Naive thymus-derived CD4-positive, alpha-beta T cell (primary cell): ENCODE measurements around the gene NOM1. TPM values are rescaled to one million over a fixed set of nuclear protein-coding genes. Genes with fewer than 3 reads are reported as not detected.

ENCODE experiments used
- ATAC-seq: fragments of 150-1000 bp; cut with Tn5 transposase; 2 replicates; pipeline ENCODE4 v1.10.0; 2021; ENCODE audit warnings: mild to moderate bottlenecking, moderate library complexity
- CTCF ChIA-PET: fragments of 350-600 bp; sonication (Branson Sonifier 250); formaldehyde crosslinking; loops from one replicate; lab custom pipeline; 2021; ENCODE audit warnings: antibody characterized with exemption; lab: Charles Lee
- POLR2A ChIA-PET: fragments of 350-600 bp; sonication (Branson Sonifier 250); formaldehyde crosslinking; loops from one replicate; lab custom pipeline; 2021; ENCODE audit warnings: antibody characterized with exemption, inconsistent platforms; lab: Charles Lee
- DNase-seq, 9 donors: peaks; one replicate each; pipeline versions ENCODE4 v3.0.0 to v3.0.0-alpha.2; 2020 to 2022; ENCODE audit warnings: mixed read lengths in 1 of 9
- H3K27ac ChIP-seq: one replicate; pipeline ENCODE4 v1.7.0; 2013; ENCODE audit warnings: mild to moderate bottlenecking, low read depth, low read length, moderate library complexity
- H3K27me3 ChIP-seq, 2 donors: one replicate each; pipeline ENCODE4 v1.7.0; 2013; ENCODE audit warnings: low read length in 2 of 2, mild to moderate bottlenecking in 2 of 2, moderate library complexity in 2 of 2; ENCODE audit not compliant: control insufficient read depth in 2 of 2, insufficient read depth in 2 of 2
- H3K36me3 ChIP-seq, 3 experiments: 1 replicate in 2 of 3; 2 replicates in 1 of 3; pipeline ENCODE4 v1.7.0; 2013; ENCODE audit warnings: low read length in 3 of 3, mild to moderate bottlenecking in 3 of 3, moderate library complexity in 1 of 3; ENCODE audit not compliant: insufficient read depth in 3 of 3, control insufficient read depth in 2 of 3
- H3K4me1 ChIP-seq, 2 donors: one replicate each; pipeline ENCODE4 v1.7.0; 2013; ENCODE audit warnings: low read length in 2 of 2, mild to moderate bottlenecking in 2 of 2, moderate library complexity in 1 of 2; ENCODE audit not compliant: control insufficient read depth in 2 of 2, insufficient read depth in 2 of 2
- H3K4me3 ChIP-seq: 2 replicates; pipeline ENCODE4 v1.7.0; 2013; ENCODE audit warnings: mild to moderate bottlenecking, low read length
- H3K9me3 ChIP-seq, 3 experiments: 1 replicate in 2 of 3; 2 replicates in 1 of 3; pipeline ENCODE4 v1.7.0; 2013; ENCODE audit warnings: low read length in 3 of 3; ENCODE audit not compliant: control insufficient read depth in 2 of 3
- H3K27ac Mint-ChIP-seq, 9 donors: one replicate each; pipeline ENCODE4 v1.8.0; 2020 to 2022; ENCODE audit warnings: mixed read lengths in 9 of 9, mild to moderate bottlenecking in 8 of 9, moderate library complexity in 5 of 9, inconsistent platforms in 2 of 9
- H3K27me3 Mint-ChIP-seq, 5 donors: one replicate each; pipeline ENCODE4 v1.8.0; 2021 to 2022; ENCODE audit warnings: mixed read lengths in 5 of 5, mild to moderate bottlenecking in 1 of 5
- H3K36me3 Mint-ChIP-seq, 5 donors: one replicate each; pipeline ENCODE4 v1.8.0; 2020 to 2022; ENCODE audit warnings: mixed read lengths in 5 of 5, mild to moderate bottlenecking in 3 of 5, inconsistent platforms in 1 of 5
- H3K4me1 Mint-ChIP-seq, 7 donors: one replicate each; pipeline ENCODE4 v1.8.0; 2020 to 2022; ENCODE audit warnings: mixed read lengths in 7 of 7, mild to moderate bottlenecking in 3 of 7, inconsistent platforms in 1 of 7
- H3K4me3 Mint-ChIP-seq, 10 donors: one replicate each; pipeline ENCODE4 v1.8.0; 2020 to 2022; ENCODE audit warnings: mild to moderate bottlenecking in 10 of 10, mixed read lengths in 10 of 10, moderate library complexity in 6 of 10, inconsistent platforms in 2 of 10
- H3K9me3 Mint-ChIP-seq, 11 donors: one replicate each; pipeline ENCODE4 v1.8.0; 2020 to 2022; ENCODE audit warnings: mixed read lengths in 11 of 11, mild to moderate bottlenecking in 4 of 11, inconsistent platforms in 1 of 11, moderate library complexity in 1 of 11
- intact Hi-C, 2 donors: fragments of 100-400 bp; cut with micrococcal nuclease; formaldehyde crosslinking; loops; one replicate each; pipeline ENCODE4 v1.15.1; 2023
- polyA plus RNA-seq, 2 donors: library from polyadenylated mRNA; unstranded; fragments of 300-500 nt; fragmentation: Illumina TruSeq; gene quantifications; one replicate each; pipeline ENCODE4 v1.2.3, GENCODE V29; 2021
- total RNA-seq, 6 experiments: library from RNA in 5 of 6; stranded (reverse) in 5 of 6; gene quantifications; 1 replicate in 5 of 6; 2 replicates in 1 of 6; pipeline ENCODE4 v1.2.3 and lab custom pipeline; 2021 to 2026

The NOM1 gene
- total and polyA plus RNA-seq, 7 experiments from 2014 or later = 4.2 to 40.7 (median 32.6) TPM

DNA sequence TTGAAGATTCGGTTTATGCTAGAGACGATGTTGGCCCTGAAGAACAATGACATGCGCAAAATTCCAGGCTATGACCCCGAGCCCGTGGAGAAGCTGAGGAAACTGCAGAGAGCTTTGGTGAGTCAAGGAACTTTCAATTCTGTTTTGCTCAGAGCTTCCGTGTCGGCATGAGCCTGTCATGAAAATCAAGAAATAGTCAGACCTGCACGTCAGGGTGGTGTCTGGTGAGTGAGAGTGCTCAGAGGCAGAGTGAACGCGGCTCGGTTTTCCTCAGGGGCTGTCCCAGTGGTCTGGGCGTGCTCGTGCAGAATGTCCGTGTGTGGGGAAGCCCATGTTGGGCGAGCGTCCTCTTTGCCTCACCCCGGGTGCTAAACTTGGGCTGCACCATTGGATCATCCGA, 12.6 kb downstream of the NOM1 start:
- Mint-ChIP-seq H3K27ac (no peak overlapping the region), H3K9me3 (no peaks in the 10 kb centered on the region), H3K4me1 (peaks cover 0 to 16% (median 0%) of the 10 kb centered on the region in 7 donors), H3K27me3 (no peaks in the 10 kb centered on the region), H3K36me3 (peaks cover 24 to 65% (median 32%) of the 10 kb centered on the region in 5 donors), H3K4me3 (no peak overlapping the region)
- H3K4me1 ChIP-seq = no peaks in the 10 kb centered on the region
- intact Hi-C loops = no loop called here
- no peak overlapping the region for H3K27ac ChIP-seq
- ATAC-seq = no peak
- ChIA-PET CTCF (no interaction called here), POLR2A (no interaction called here)
- no peak for DNase-seq
- no peak overlapping the region for H3K4me3 ChIP-seq
- H3K27me3 ChIP-seq = no peaks in the 10 kb centered on the region
- H3K9me3 ChIP-seq = no peaks in the 10 kb centered on the region
- peaks cover 7 to 92% (median 50%) of the 10 kb centered on the region in 3 experiments for H3K36me3 ChIP-seq

DNA sequence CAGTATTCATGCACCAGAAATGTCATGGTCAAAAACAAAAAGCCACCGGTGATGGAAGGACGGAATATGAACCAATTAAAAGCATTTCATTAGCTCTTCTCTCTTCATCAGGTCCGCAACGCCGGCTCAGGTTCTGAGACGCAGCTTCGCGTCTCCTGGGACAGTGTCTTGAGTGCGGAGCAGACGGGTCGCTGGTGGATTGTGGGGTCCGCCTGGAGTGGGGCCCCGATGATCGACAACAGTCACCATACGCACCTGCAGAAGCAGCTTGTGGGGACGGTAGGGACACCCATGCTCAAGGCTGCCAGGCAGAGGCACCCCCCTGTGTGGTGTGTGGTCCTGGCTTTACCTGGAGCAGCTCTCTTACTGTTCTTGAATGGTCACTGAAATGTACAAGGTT, 13.4 kb downstream of the NOM1 start:
- ChIA-PET POLR2A (no interaction called here), CTCF (no interaction called here)
- H3K27me3 ChIP-seq = no peaks in the 10 kb centered on the region
- Mint-ChIP-seq H3K36me3 (peaks cover 23 to 72% (median 32%) of the 10 kb centered on the region in 5 donors), H3K4me3 (no peak overlapping the region), H3K27ac (no peak overlapping the region), H3K9me3 (no peaks in the 10 kb centered on the region), H3K27me3 (no peaks in the 10 kb centered on the region), H3K4me1 (peaks cover 0 to 16% (median 0%) of the 10 kb centered on the region in 7 donors)
- intact Hi-C loops = no loop called here
- H3K9me3 ChIP-seq = no peaks in the 10 kb centered on the region
- ATAC-seq (no peak), DNase-seq (no peak)
- H3K27ac ChIP-seq = no peak overlapping the region
- no peaks in the 10 kb centered on the region for H3K4me1 ChIP-seq
- H3K4me3 ChIP-seq = no peak overlapping the region
- peaks cover 7 to 96% (median 53%) of the 10 kb centered on the region in 3 experiments for H3K36me3 ChIP-seq

DNA sequence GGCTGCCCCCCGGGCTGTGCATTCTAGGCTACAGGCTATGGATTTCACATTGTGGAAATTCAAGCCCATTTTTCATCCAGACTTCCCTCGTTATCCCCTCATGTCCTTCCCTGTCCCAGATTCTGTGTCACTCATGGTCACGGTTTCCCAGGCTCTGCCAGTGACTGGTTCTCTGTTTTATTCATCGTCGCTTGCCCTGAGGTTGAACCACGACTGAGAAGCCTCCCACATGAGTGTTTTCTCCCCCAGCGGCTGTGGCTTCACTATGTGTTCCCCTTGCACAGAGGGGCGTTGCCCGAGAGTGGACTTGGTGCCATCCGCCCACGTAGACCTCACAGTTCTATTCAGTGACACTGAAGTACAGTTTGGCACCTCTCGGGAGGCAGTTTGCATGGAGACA, 14.0 kb downstream of the NOM1 start:
- Mint-ChIP-seq H3K4me1 (peaks cover 0 to 16% (median 0%) of the 10 kb centered on the region in 7 donors), H3K36me3 (peaks cover 23 to 73% (median 30%) of the 10 kb centered on the region in 5 donors), H3K27ac (no peak overlapping the region), H3K27me3 (no peaks in the 10 kb centered on the region), H3K4me3 (no peak overlapping the region), H3K9me3 (no peaks in the 10 kb centered on the region)
- ATAC-seq (no peak), DNase-seq (no peak)
- H3K27ac ChIP-seq = no peak overlapping the region
- H3K9me3 ChIP-seq = no peaks in the 10 kb centered on the region
- peaks cover 2 to 96% (median 48%) of the 10 kb centered on the region in 3 experiments for H3K36me3 ChIP-seq
- ChIA-PET CTCF (no interaction called here), POLR2A (no interaction called here)
- no peaks in the 10 kb centered on the region for H3K27me3 ChIP-seq
- intact Hi-C loops = no loop called here
- H3K4me1 ChIP-seq = no peaks in the 10 kb centered on the region
- no peak overlapping the region for H3K4me3 ChIP-seq

DNA sequence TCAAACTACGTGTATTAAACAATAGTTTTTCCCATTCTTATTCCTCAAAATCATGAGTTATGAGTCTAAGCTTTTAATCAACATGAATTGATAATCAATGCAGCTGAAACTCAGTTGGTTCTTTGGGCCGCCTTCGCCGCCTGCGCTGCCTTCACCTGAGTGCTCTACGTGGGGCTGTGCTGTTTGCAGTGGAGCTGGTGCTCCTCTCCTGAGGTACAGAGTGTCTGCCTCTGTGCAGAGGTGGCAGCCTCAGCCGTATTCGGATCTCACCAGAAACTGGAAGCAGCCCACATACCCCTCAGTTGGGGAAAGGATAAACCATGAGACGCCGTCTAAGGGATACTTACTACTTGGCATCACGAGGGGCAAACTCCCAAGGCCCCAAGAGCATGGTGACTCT, 15.5 kb downstream of the NOM1 start:
- no peak for DNase-seq
- no peak overlapping the region for H3K27ac ChIP-seq
- H3K4me1 Mint-ChIP-seq = peaks cover 0 to 16% (median 0%) of the 10 kb centered on the region in 7 donors
- H3K27me3 Mint-ChIP-seq = no peaks in the 10 kb centered on the region
- POLR2A ChIA-PET = no interaction called here
- no peak overlapping the region for H3K4me3 Mint-ChIP-seq
- no peak overlapping the region for H3K27ac Mint-ChIP-seq
- H3K36me3 Mint-ChIP-seq = peaks cover 20 to 63% (median 28%) of the 10 kb centered on the region in 5 donors
- H3K9me3 Mint-ChIP-seq = no peaks in the 10 kb centered on the region
- no peak overlapping the region for H3K4me3 ChIP-seq
- H3K27me3 ChIP-seq = no peaks in the 10 kb centered on the region
- CTCF ChIA-PET = no interaction called here
- peaks cover 0 to 89% (median 41%) of the 10 kb centered on the region in 3 experiments for H3K36me3 ChIP-seq
- intact Hi-C loops = no loop called here
- no peak for ATAC-seq
- no peaks in the 10 kb centered on the region for H3K4me1 ChIP-seq
- H3K9me3 ChIP-seq = no peaks in the 10 kb centered on the region

DNA sequence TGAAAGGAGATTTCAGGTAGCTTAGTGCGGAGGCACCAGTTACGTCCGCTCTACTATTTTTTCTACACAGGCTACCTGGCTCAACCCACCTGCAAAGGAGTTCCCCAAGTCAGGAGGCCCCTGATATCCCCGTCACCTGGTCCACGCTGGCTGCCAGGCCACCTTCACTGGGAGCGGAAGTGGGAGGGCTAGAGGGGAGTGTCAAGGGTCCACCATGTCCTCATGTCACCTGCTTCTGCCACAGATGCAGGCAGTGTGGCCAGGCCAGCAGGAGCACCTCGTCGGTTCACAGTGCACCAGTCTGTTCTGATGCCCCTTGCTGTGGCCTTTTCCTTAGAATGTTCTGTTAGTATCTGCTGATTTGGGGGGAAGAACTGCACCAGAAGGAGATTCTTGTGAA, 16.9 kb downstream of the NOM1 start:
- Histone ChIP-seq H3K4me3 (no peak overlapping the region), H3K4me1 (no peaks in the 10 kb centered on the region), H3K36me3 (peaks cover 0 to 84% (median 28%) of the 10 kb centered on the region in 3 experiments), H3K9me3 (no peaks in the 10 kb centered on the region), H3K27ac (no peak overlapping the region), H3K27me3 (no peaks in the 10 kb centered on the region)
- Mint-ChIP-seq H3K4me1 (peaks cover 0 to 3% (median 0%) of the 10 kb centered on the region in 7 donors), H3K27ac (peak overlapping the region in 1 of 9 donors; percentile 24), H3K9me3 (no peaks in the 10 kb centered on the region), H3K27me3 (no peaks in the 10 kb centered on the region), H3K4me3 (no peak overlapping the region), H3K36me3 (peaks cover 13 to 48% (median 16%) of the 10 kb centered on the region in 5 donors)
- intact Hi-C loops = no loop called here
- ChIA-PET CTCF (interaction anchor here (0.6 kb wide), 1 partner anchor 1375 kb away, joined by 6 read pairs; no protein-coding TSS in a partner anchor), POLR2A (no interaction called here)
- DNase-seq (no peak), ATAC-seq (no peak)

DNA sequence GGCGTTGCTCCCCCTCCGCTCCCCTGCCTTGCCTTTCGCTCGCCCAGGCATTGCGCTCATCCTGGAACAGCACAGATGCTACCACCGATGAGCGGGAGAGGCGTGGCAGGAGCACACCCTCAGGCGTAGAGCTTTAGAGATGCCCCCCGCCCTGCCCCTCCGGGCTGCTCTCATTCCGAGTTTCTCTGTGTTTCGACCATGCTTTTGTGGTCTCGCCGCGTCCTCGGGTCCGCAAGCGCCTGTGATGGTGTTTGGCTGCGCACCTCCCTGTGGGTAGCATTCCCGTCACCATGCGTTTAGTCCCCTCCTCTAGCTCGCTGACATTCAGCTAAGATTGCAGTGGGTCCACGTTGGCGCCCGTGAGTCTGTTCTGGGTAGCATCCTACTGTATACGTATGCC, 18.7 kb downstream of the NOM1 start:
- intact Hi-C loops = no loop called here
- H3K27ac Mint-ChIP-seq = no peak overlapping the region
- ChIA-PET POLR2A (no interaction called here), CTCF (interaction anchor here (0.9 kb wide), 1 partner anchor 303 kb away, joined by 3 read pairs; no protein-coding TSS in a partner anchor)
- DNase-seq = no peak
- Histone ChIP-seq H3K9me3 (no peaks in the 10 kb centered on the region), H3K27me3 (no peaks in the 10 kb centered on the region), H3K4me1 (no peaks in the 10 kb centered on the region), H3K4me3 (no peak overlapping the region), H3K36me3 (peaks cover 0 to 73% (median 22%) of the 10 kb centered on the region in 3 experiments), H3K27ac (no peak overlapping the region)
- no peak for ATAC-seq
- no peaks in the 10 kb centered on the region for H3K9me3 Mint-ChIP-seq
- H3K27me3 Mint-ChIP-seq = no peaks in the 10 kb centered on the region
- H3K36me3 Mint-ChIP-seq = peaks cover 6 to 33% (median 10%) of the 10 kb centered on the region in 5 donors
- H3K4me1 Mint-ChIP-seq = no peaks in the 10 kb centered on the region
- no peak overlapping the region for H3K4me3 Mint-ChIP-seq

DNA sequence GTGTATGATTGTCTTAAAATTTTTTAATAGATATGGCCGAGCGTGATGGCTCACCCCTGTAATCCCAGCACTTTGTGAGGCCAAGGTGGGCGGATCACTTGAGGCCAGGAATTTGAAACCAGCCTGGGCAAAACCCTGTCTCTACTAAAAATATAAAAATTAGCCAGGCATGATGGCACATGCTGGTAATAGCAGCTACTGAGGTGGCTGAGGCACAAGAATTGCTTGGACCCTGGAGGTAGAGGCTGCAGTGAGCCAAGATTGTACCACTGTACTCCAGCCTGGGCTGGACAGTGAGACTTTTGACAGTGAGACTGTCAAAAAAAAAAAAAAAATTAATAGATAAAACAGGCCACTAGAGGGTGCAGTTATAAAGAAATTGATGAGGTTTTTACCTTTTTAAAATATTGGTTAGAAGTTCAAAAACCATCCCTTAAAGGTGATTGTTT, 20.5 kb downstream of the NOM1 start:
- intact Hi-C loops = loop anchor here (1.0 to 10.0 kb wide), 5 partner anchors 280 to 417 kb away; no protein-coding TSS in a partner anchor
- Mint-ChIP-seq H3K27ac (peak overlapping the region in 1 of 9 donors; percentile 59), H3K27me3 (no peaks in the 10 kb centered on the region), H3K4me3 (no peak overlapping the region), H3K9me3 (no peaks in the 10 kb centered on the region), H3K36me3 (peaks cover 4 to 24% (median 8%) of the 10 kb centered on the region in 5 donors), H3K4me1 (no peaks in the 10 kb centered on the region)
- Histone ChIP-seq H3K4me3 (no peak overlapping the region), H3K9me3 (no peaks in the 10 kb centered on the region), H3K27ac (no peak overlapping the region), H3K27me3 (no peaks in the 10 kb centered on the region), H3K36me3 (peaks cover 0 to 55% (median 8%) of the 10 kb centered on the region in 3 experiments), H3K4me1 (no peaks in the 10 kb centered on the region)
- ChIA-PET CTCF (interaction anchor here (0.6 to 1.3 kb wide), 5 partner anchors 8 to 372 kb away, joined by 3 to 7 read pairs (median 3); no protein-coding TSS in a partner anchor), POLR2A (no interaction called here)
- ATAC-seq = peak; percentile 52
- peak in 4 of 9 donors; percentile 11 to 26 (median 16) for DNase-seq
